H1 (cell line): Measurements from ENCODE around the gene SLU7. TPM values are rescaled to one million over a fixed set of nuclear protein-coding genes. Genes with fewer than 3 reads are reported as not detected.

Experiments used
- CTCF ChIA-PET: fragments of 300-600 bp; sonication (Branson Sonifier 250); formaldehyde crosslinking; loops from one replicate; lab custom pipeline; 2021; ENCODE audit not compliant: partially characterized antibody; lab: Charles Lee
- POLR2A ChIA-PET: fragments of 300-600 bp; sonication (Branson Sonifier 250); formaldehyde crosslinking; loops from one replicate; lab custom pipeline; 2021; ENCODE audit warnings: inconsistent platforms; ENCODE audit not compliant: partially characterized antibody; lab: Charles Lee
- DNase-seq, 2 experiments: peaks; one replicate each; pipeline versions ENCODE4 v3.0.0 to v3.0.0-alpha.2; 2010 to 2022; ENCODE audit warnings: low spot score in 2 of 2, low read depth in 1 of 2, mixed read lengths in 1 of 2
- FAIRE-seq: peaks from 2 replicates; lab custom pipeline; 2011; peaks lifted over from hg19 to GRCh38; lab: Jason Lieb, UNC
- H2AFZ ChIP-seq: 2 replicates; pipeline ENCODE4 v1.8.1; 2012; ENCODE audit warnings: low read length, inconsistent platforms
- H2AK5ac ChIP-seq: 2 replicates; pipeline ENCODE4 v1.6.1; 2013; ENCODE audit warnings: low read depth, low read length
- H2BK120ac ChIP-seq: replicated peaks from 2 replicates; pipeline ENCODE3; 2013; ENCODE audit warnings: low read depth, low read length, inconsistent platforms
- H2BK12ac ChIP-seq: 2 replicates; pipeline ENCODE4 v1.6.1; 2013; ENCODE audit warnings: low read depth, low read length
- H2BK15ac ChIP-seq: 2 replicates; pipeline ENCODE4 v1.6.1; 2013; ENCODE audit warnings: low read length
- H2BK20ac ChIP-seq: 2 replicates; pipeline ENCODE4 v1.6.1; 2013; ENCODE audit warnings: low read length
- H2BK5ac ChIP-seq: 2 replicates; pipeline ENCODE4 v1.6.1; 2013; ENCODE audit warnings: low read depth, low read length
- H3K14ac ChIP-seq: 2 replicates; pipeline ENCODE4 v1.6.1; 2013; ENCODE audit warnings: inconsistent platforms; ENCODE audit not compliant: insufficient read length
- H3K18ac ChIP-seq: 2 replicates; pipeline ENCODE4 v1.6.1; 2013; ENCODE audit warnings: low read length; ENCODE audit errors: extremely low read depth
- H3K23ac ChIP-seq: 2 replicates; pipeline ENCODE4 v1.6.1; 2013; ENCODE audit warnings: inconsistent platforms; ENCODE audit not compliant: insufficient read length
- H3K23me2 ChIP-seq: 2 replicates; pipeline ENCODE4 v1.6.1; 2013; ENCODE audit warnings: low read depth, low read length
- H3K27ac ChIP-seq: 2 replicates; pipeline ENCODE4 v1.6.1; 2011; ENCODE audit warnings: low read depth, low read length, inconsistent platforms
- H3K27me3 ChIP-seq, 4 experiments: replicated peaks in 1 of 4; 1 replicate in 1 of 4; 2 replicates in 3 of 4; pipeline versions ENCODE4 v1.6.1 to v1.8.1; 2011 to 2013; ENCODE audit warnings: low read length in 3 of 4, mild to moderate bottlenecking in 3 of 4, inconsistent platforms in 2 of 4, mixed read lengths in 2 of 4, moderate library complexity in 1 of 4; ENCODE audit not compliant: control insufficient read depth in 3 of 4, insufficient read depth in 3 of 4; ENCODE audit errors: extremely low read depth in 1 of 4
- H3K36me3 ChIP-seq, 4 experiments: 2 replicates each; pipeline versions ENCODE4 v1.6.1 to v1.8.1; 2011 to 2013; ENCODE audit warnings: mild to moderate bottlenecking in 4 of 4, low read length in 3 of 4, moderate library complexity in 2 of 4, control low read depth in 1 of 4, inconsistent platforms in 1 of 4; ENCODE audit not compliant: insufficient read depth in 4 of 4, control insufficient read depth in 2 of 4
- H3K4ac ChIP-seq: replicated peaks from 2 replicates; pipeline ENCODE3; 2013; ENCODE audit warnings: low read length, low read depth, mixed read lengths, inconsistent platforms; ENCODE audit not compliant: insufficient read length
- H3K4me1 ChIP-seq, 4 experiments: replicated peaks in 1 of 4; 1 replicate in 1 of 4; 2 replicates in 3 of 4; pipeline versions ENCODE4 v1.6.1 to v1.8.1; 2011 to 2013; ENCODE audit warnings: low read length in 3 of 4, inconsistent platforms in 2 of 4, mixed read lengths in 1 of 4; ENCODE audit not compliant: insufficient read depth in 4 of 4, control insufficient read depth in 3 of 4
- H3K4me2 ChIP-seq, 2 experiments: 2 replicates each; pipeline versions ENCODE4 v1.6.1 to v1.8.1; 2011 to 2013; ENCODE audit warnings: low read depth in 2 of 2, low read length in 2 of 2, control low read depth in 1 of 2, inconsistent platforms in 1 of 2, mild to moderate bottlenecking in 1 of 2; ENCODE audit not compliant: insufficient read depth in 1 of 2
- H3K4me3 ChIP-seq, 4 experiments: fragments of 200-600, 300-600 bp in 1 of 4; sonication (generic), shearing (Covaris generic), sonication (Bioruptor Twin) in 1 of 4; 2 replicates each; pipeline versions ENCODE4 v1.5.1 to v1.8.1; 2011 to 2016; ENCODE audit warnings: low read length in 4 of 4, low read depth in 3 of 4, control low read depth in 2 of 4, inconsistent platforms in 2 of 4, mild to moderate bottlenecking in 2 of 4, mixed read lengths in 1 of 4, moderate library complexity in 1 of 4; ENCODE audit not compliant: insufficient read depth in 2 of 4; ENCODE audit errors: extremely low read depth in 1 of 4
- H3K56ac ChIP-seq: replicated peaks from 2 replicates; pipeline ENCODE3; 2013; ENCODE audit warnings: low read depth, mild to moderate bottlenecking, mixed read lengths, low read length, inconsistent platforms; ENCODE audit not compliant: insufficient read length
- H3K79me1 ChIP-seq: 2 replicates; pipeline ENCODE4 v1.6.1; 2013; ENCODE audit warnings: low read depth, low read length, control low read depth
- H3K79me2 ChIP-seq, 2 experiments: 2 replicates each; pipeline versions ENCODE4 v1.6.1 to v1.8.1; 2012 to 2013; ENCODE audit warnings: low read length in 2 of 2, mild to moderate bottlenecking in 2 of 2, inconsistent platforms in 1 of 2; ENCODE audit not compliant: insufficient read depth in 2 of 2, control insufficient read depth in 1 of 2
- H3K9ac ChIP-seq, 4 experiments: replicated peaks in 1 of 4; 1 replicate in 1 of 4; 2 replicates in 3 of 4; pipeline versions ENCODE4 v1.6.1 to v1.8.1; 2011 to 2013; ENCODE audit warnings: low read depth in 3 of 4, low read length in 3 of 4, control low read depth in 2 of 4, mild to moderate bottlenecking in 2 of 4, moderate library complexity in 2 of 4, inconsistent platforms in 1 of 4; ENCODE audit errors: extremely low read depth in 1 of 4
- H3K9me3 ChIP-seq, 2 experiments: 2 replicates each; pipeline versions ENCODE4 v1.6.1 to v1.8.1; 2012 to 2013; ENCODE audit warnings: mild to moderate bottlenecking in 2 of 2, moderate library complexity in 2 of 2, control low read depth in 1 of 2, inconsistent platforms in 1 of 2, low read depth in 1 of 2, low read length in 1 of 2, mixed read lengths in 1 of 2; ENCODE audit not compliant: insufficient read depth in 2 of 2
- H4K20me1 ChIP-seq, 2 experiments: replicated peaks in 1 of 2; 2 replicates each; pipeline versions ENCODE3 to v1.8.1; 2011 to 2013; ENCODE audit warnings: inconsistent platforms in 2 of 2, low read length in 2 of 2, mild to moderate bottlenecking in 1 of 2; ENCODE audit not compliant: insufficient read depth in 2 of 2, control insufficient read depth in 1 of 2
- H4K5ac ChIP-seq: 2 replicates; pipeline ENCODE4 v1.6.1; 2013; ENCODE audit warnings: low read length, low read depth, mixed read lengths, inconsistent platforms; ENCODE audit not compliant: insufficient read length
- H4K8ac ChIP-seq: 2 replicates; pipeline ENCODE4 v1.8.0; 2013; ENCODE audit warnings: mild to moderate bottlenecking, moderate library complexity, low read length, inconsistent platforms; ENCODE audit not compliant: insufficient read depth; ENCODE audit errors: extremely low read depth
- H4K91ac ChIP-seq: replicated peaks from 2 replicates; pipeline ENCODE3; 2013; ENCODE audit warnings: low read length, mixed read lengths, inconsistent platforms; ENCODE audit not compliant: insufficient read length
- CHD1 ChIP-seq: IDR thresholded peaks from 2 replicates; pipeline ENCODE4 v1.6.1; 2012; ENCODE audit warnings: low read depth, low read length, improper control_type of control experiment
- GTF2F1 ChIP-seq: IDR thresholded peaks from 2 replicates; pipeline ENCODE4 v1.6.1; 2012; ENCODE audit warnings: low read depth, low read length, improper control_type of control experiment, borderline replicate concordance
- HDAC6 ChIP-seq: IDR thresholded peaks from one replicate; pipeline ENCODE4 v1.7.1; 2012; ENCODE audit warnings: low read depth, mild to moderate bottlenecking, inconsistent platforms, low read length, moderate library complexity
- JUN ChIP-seq: IDR thresholded peaks from 2 replicates; pipeline ENCODE4 v1.6.1; 2011; ENCODE audit warnings: low read depth, mild to moderate bottlenecking, improper control_type of control experiment, low read length
- JUND ChIP-seq: IDR thresholded peaks from 2 replicates; pipeline ENCODE4 v1.6.1; 2011; ENCODE audit warnings: mild to moderate bottlenecking, improper control_type of control experiment, low read length
- MAFK ChIP-seq: IDR thresholded peaks from 2 replicates; pipeline ENCODE4 v1.6.1; 2012; ENCODE audit warnings: low read depth, mild to moderate bottlenecking, improper control_type of control experiment, low read length
- NANOG ChIP-seq: IDR thresholded peaks from 2 replicates; pipeline ENCODE4 v1.6.1; 2011; ENCODE audit warnings: low read length, low read depth, mild to moderate bottlenecking, inconsistent platforms; ENCODE audit not compliant: insufficient read depth, poor library complexity, severe bottlenecking
- PHF8 ChIP-seq: fragments of 200-600 bp; sonication (generic); conservative IDR thresholded peaks from 2 replicates; pipeline ENCODE4 v1.7.1; 2012; ENCODE audit warnings: low read depth, mild to moderate bottlenecking, inconsistent platforms, low read length, moderate library complexity
- RNF2 ChIP-seq: fragments of 200-900, 300-1000 bp; sonication (generic); IDR thresholded peaks from 2 replicates; pipeline ENCODE4 v1.7.1; 2016; ENCODE audit warnings: borderline replicate concordance, low read depth, mild to moderate bottlenecking, antibody characterized with exemption, low read length; ENCODE audit not compliant: poor library complexity, severe bottlenecking; ENCODE audit errors: missing control alignments
- SIN3A ChIP-seq, 2 experiments: IDR thresholded peaks in 1 of 2; conservative IDR thresholded peaks in 1 of 2; 2 replicates each; pipeline ENCODE4 v1.6.1; 2011 to 2012; ENCODE audit warnings: low read length in 2 of 2, improper control_type of control experiment in 1 of 2, low read depth in 1 of 2, mild to moderate bottlenecking in 1 of 2
- SIX5 ChIP-seq: IDR thresholded peaks from 2 replicates; pipeline ENCODE4 v1.6.1; 2011; ENCODE audit warnings: mild to moderate bottlenecking, low read depth, low read length
- SP1 ChIP-seq: IDR thresholded peaks from 2 replicates; pipeline ENCODE4 v1.6.1; 2011; ENCODE audit warnings: low read depth, low read length
- WGBS, 2 experiments: shearing (Covaris generic) in 1 of 2; methylation state at CpG; one replicate each; pipeline versions ENCODE4 v1.1.6 to v1.1.7; 2013 to 2015; ENCODE audit warnings: low lambda C conversion rate in 2 of 2, mixed read lengths in 2 of 2, inconsistent platforms in 1 of 2, low coverage in 1 of 2, missing lambda C conversion rate in 1 of 2; ENCODE audit not compliant: insufficient replicate concordance in 2 of 2, insufficient coverage in 1 of 2, insufficient read length in 1 of 2; ENCODE audit errors: extremely low coverage in 1 of 2, missing lambda C conversion rate in 1 of 2; 5-methylcytosine and 5-hydroxymethylcytosine counted together
- polyA plus RNA-seq, 7 experiments: library from polyadenylated mRNA; depleted of rRNA in 3 of 7; stranded (reverse) in 5 of 7; unstranded in 2 of 7; fragments of >200 nt in 5 of 7; fragments of 200-250 nt in 2 of 7; gene quantifications; 1 replicate in 5 of 7; 2 replicates in 1 of 7; 4 replicates in 1 of 7; pipeline versions ENCODE4 v1.2.1 to v1.2.3, GENCODE V29; 2011 to 2013; ENCODE audit warnings: missing spikeins in 2 of 7, mixed read lengths in 2 of 7
- total RNA-seq: library from RNA; stranded (reverse); fragmentation: NEBNext Ultra II Directional; extraction: Animal tissue kit (Norgen Biotek cat#: 25700); gene quantifications from 2 replicates; pipeline ENCODE4 v1.2.1, GENCODE V29; 2021

SLU7 gene
- total and polyA plus RNA-seq, 2 of the 8 experiments (the other 6 are each of a cell fraction or from before 2014, with no cell fraction given): 6.0 to 34.1 TPM

DNA sequence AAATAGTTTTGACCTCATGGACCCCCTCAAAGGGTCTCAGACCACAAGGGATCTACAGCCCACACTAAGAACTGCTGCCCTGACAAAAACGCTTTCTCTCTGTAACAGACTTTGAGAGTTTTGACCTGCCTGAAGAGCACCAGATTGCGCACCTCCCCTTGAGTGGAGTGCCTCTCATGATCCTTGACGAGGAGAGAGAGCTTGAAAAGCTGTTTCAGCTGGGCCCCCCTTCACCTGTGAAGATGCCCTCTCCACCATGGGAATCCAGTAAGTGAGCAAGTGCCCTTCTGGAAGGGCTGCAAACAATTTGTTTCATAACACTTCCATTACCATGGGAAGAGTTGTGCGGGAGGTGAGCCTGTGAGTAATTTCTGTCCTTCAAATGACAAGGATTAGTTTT, 8.7 kb upstream of the SLU7 start:
- Histone ChIP-seq H2AK5ac (no peak overlapping the region), H3K27ac (no peak overlapping the region), H3K4ac (no peak overlapping the region), H3K14ac (no peak overlapping the region), H3K27me3 (no peaks in the 10 kb centered on the region), H3K23ac (no peak overlapping the region), H3K79me2 (peaks cover 3 to 26% of the 10 kb centered on the region in 2 experiments; a peak in 3 of 4 replicates), H3K9ac (no peak overlapping the region), H2BK15ac (no peak overlapping the region), H2BK20ac (no peak overlapping the region), H3K4me1 (peaks cover 0 to 7% (median 3%) of the 10 kb centered on the region in 4 experiments; a peak in 3 of 7 replicates), H3K79me1 (no peaks in the 10 kb centered on the region), H3K9me3 (no peaks in the 10 kb centered on the region), H2BK120ac (no peak overlapping the region), H4K8ac (no peak overlapping the region), H3K23me2 (no peaks in the 10 kb centered on the region), H4K91ac (no peak overlapping the region), H3K36me3 (peaks cover 6 to 62% (median 38%) of the 10 kb centered on the region in 4 experiments), H3K18ac (no peak overlapping the region), H2BK5ac (no peak overlapping the region), H3K4me2 (no peak overlapping the region), H3K4me3 (no peak overlapping the region), H2AFZ (no peak overlapping the region), H4K5ac (no peak overlapping the region), H4K20me1 (peaks cover 0 to 3% of the 10 kb centered on the region in 2 experiments), H3K56ac (no peak overlapping the region), H2BK12ac (no peak overlapping the region)
- FAIRE-seq (no peak), DNase-seq (no peak)
- ChIA-PET CTCF (no interaction called here), POLR2A (interaction anchor here (1.4 kb wide), 1 partner anchor 8 kb away, joined by 4 read pairs; the partner anchor contains the start of gene SLU7)
- TF ChIP-seq HDAC6 (no peak), RNF2 (no peak), GTF2F1 (no peak), SIX5 (no peak), SIN3A (conservative IDR thresholded peaks at IDR 0.05 in 1 of 2, IDR thresholded peaks at IDR 0.05 in 1 of 2; ENCODE audit: low read depth in 1 of 2, low read length in 2 of 2) (no peak), SP1 (no peak), PHF8 (no peak), CHD1 (no peak), MAFK (no peak), NANOG (no peak), JUND (no peak), JUN (no peak)
- 91% methylated on average over 4 of the region's 4 CpGs; no CpG with 5 or more reads in 1 of the 2 experiments for WGBS, 2 experiments
